Measurements from ENCODE around the gene NOL7.

NOL7 gene

GRCh38 chr6:13614926-13615791, at the start of gene NOL7:
TSS of gene NOL7 (plus strand) at chr6:13615335. CDS start at chr6:13615359, 24 bp downstream.
- TF ChIP-seq, protein P1, sequence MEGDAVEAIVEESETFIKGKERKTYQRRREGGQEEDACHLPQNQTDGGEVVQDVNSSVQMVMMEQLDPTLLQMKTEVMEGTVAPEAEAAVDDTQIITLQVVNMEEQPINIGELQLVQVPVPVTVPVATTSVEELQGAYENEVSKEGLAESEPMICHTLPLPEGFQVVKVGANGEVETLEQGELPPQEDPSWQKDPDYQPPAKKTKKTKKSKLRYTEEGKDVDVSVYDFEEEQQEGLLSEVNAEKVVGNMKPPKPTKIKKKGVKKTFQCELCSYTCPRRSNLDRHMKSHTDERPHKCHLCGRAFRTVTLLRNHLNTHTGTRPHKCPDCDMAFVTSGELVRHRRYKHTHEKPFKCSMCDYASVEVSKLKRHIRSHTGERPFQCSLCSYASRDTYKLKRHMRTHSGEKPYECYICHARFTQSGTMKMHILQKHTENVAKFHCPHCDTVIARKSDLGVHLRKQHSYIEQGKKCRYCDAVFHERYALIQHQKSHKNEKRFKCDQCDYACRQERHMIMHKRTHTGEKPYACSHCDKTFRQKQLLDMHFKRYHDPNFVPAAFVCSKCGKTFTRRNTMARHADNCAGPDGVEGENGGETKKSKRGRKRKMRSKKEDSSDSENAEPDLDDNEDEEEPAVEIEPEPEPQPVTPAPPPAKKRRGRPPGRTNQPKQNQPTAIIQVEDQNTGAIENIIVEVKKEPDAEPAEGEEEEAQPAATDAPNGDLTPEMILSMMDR (IDR thresholded peaks at IDR 0.05; ENCODE audit: insufficient read depth, low read length, poor library complexity, severe bottlenecking), result peak; percentile 98
- peaks cover 10% of the 10 kb centered on the region for H3K36me3 ChIP-seq (ENCODE audit: control insufficient read depth, insufficient read depth, low read length)
- H3K27me3 ChIP-seq (replicated peaks; ENCODE audit: control insufficient read depth, insufficient read depth, low read length), result no peaks in the 10 kb centered on the region
- DNase-seq (ENCODE audit: extremely low read depth, insufficient read length), result peak; percentile 96
- peak within 1 kb of the TSS; percentile 92 for H3K4me3 ChIP-seq (replicated peaks; ENCODE audit: low read depth, low read length)

- TF ChIP-seq, protein P1 (IDR thresholded peaks at IDR 0.05; ENCODE audit: insufficient read depth, low read length, poor library complexity, severe bottlenecking), result no peak
Observed at GRCh38 chr6:13565921-13566320, 49.2 kb upstream of the NOL7 start.

GRCh38 chr6:13566500-13566899, 48.6 kb upstream of the NOL7 start:
- no peaks in the 10 kb centered on the region for H3K36me3 ChIP-seq (ENCODE audit: control insufficient read depth, insufficient read depth, low read length)
- H3K27me3 ChIP-seq (replicated peaks; ENCODE audit: control insufficient read depth, insufficient read depth, low read length), result no peaks in the 10 kb centered on the region
- DNase-seq (ENCODE audit: extremely low read depth, insufficient read length), result no peak
- H3K4me3 ChIP-seq (replicated peaks; ENCODE audit: low read depth, low read length), result no peak overlapping the region
- TF ChIP-seq, protein P1 (IDR thresholded peaks at IDR 0.05; ENCODE audit: insufficient read depth, low read length, poor library complexity, severe bottlenecking), result no peak

More at GRCh38 chr6:13565921-13566320, 49.2 kb upstream of the NOL7 start:
- DNase-seq (ENCODE audit: extremely low read depth, insufficient read length), result no peak
- no peaks in the 10 kb centered on the region for H3K27me3 ChIP-seq (replicated peaks; ENCODE audit: control insufficient read depth, insufficient read depth, low read length)
- no peak overlapping the region for H3K4me3 ChIP-seq (replicated peaks; ENCODE audit: low read depth, low read length)
- no peaks in the 10 kb centered on the region for H3K36me3 ChIP-seq (ENCODE audit: control insufficient read depth, insufficient read depth, low read length)

GRCh38 chr6:13568970-13569369, 46.2 kb upstream of the NOL7 start:
- no peak for DNase-seq (ENCODE audit: extremely low read depth, insufficient read length)
- Histone ChIP-seq H3K36me3 (ENCODE audit: control insufficient read depth, insufficient read depth, low read length) (no peaks in the 10 kb centered on the region), H3K4me3 (replicated peaks; ENCODE audit: low read depth, low read length) (no peak overlapping the region), H3K27me3 (replicated peaks; ENCODE audit: control insufficient read depth, insufficient read depth, low read length) (no peaks in the 10 kb centered on the region)
- TF ChIP-seq, protein P1 (IDR thresholded peaks at IDR 0.05; ENCODE audit: insufficient read depth, low read length, poor library complexity, severe bottlenecking), result no peak

GRCh38 chr6:13572240-13572639, 42.9 kb upstream of the NOL7 start:
- no peak for DNase-seq (ENCODE audit: extremely low read depth, insufficient read length)
- Histone ChIP-seq H3K4me3 (replicated peaks; ENCODE audit: low read depth, low read length) (no peak overlapping the region), H3K36me3 (ENCODE audit: control insufficient read depth, insufficient read depth, low read length) (no peaks in the 10 kb centered on the region), H3K27me3 (replicated peaks; ENCODE audit: control insufficient read depth, insufficient read depth, low read length) (no peaks in the 10 kb centered on the region)
- TF ChIP-seq, protein P1 (IDR thresholded peaks at IDR 0.05; ENCODE audit: insufficient read depth, low read length, poor library complexity, severe bottlenecking), result no peak

Measured in GM06990 (cell line).